Measurements from ENCODE around the gene PRSS53. TPM values are rescaled to one million over a fixed set of nuclear protein-coding genes. Genes with fewer than 3 reads are reported as not detected.

The PRSS53 gene
- total RNA-seq, 4 donors from 2014 or later: 0.41 to 1.3 (median 1.1) TPM

DNA sequence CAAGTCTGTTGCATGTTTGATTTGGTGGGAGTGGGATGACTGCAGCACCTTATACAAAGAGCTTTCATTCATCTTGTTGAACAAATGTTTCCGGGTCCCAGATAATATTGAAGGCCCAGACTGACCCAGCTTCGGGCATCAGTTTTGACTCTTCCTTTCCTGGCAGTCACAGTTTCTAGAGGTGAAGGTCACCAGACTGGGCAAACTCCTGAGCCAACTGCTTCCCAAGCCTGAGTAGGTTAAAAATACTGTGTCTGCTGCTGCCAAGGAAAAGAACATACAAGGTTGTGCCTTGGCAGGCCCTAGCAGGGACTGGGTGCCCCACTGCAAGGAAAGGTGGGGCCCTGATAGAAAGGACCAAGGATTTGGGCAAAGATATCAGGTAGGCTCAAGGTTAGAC is 24.0 kb upstream of the PRSS53 start:
- H3K27ac ChIP-seq: peak overlapping the region; percentile 20 to 86 (median 76)
- H3K4me1 ChIP-seq: peaks cover 24 to 91% (median 32%) of the 10 kb centered on the region in 3 donors
- TF ChIP-seq, protein P1, sequence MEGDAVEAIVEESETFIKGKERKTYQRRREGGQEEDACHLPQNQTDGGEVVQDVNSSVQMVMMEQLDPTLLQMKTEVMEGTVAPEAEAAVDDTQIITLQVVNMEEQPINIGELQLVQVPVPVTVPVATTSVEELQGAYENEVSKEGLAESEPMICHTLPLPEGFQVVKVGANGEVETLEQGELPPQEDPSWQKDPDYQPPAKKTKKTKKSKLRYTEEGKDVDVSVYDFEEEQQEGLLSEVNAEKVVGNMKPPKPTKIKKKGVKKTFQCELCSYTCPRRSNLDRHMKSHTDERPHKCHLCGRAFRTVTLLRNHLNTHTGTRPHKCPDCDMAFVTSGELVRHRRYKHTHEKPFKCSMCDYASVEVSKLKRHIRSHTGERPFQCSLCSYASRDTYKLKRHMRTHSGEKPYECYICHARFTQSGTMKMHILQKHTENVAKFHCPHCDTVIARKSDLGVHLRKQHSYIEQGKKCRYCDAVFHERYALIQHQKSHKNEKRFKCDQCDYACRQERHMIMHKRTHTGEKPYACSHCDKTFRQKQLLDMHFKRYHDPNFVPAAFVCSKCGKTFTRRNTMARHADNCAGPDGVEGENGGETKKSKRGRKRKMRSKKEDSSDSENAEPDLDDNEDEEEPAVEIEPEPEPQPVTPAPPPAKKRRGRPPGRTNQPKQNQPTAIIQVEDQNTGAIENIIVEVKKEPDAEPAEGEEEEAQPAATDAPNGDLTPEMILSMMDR (IDR thresholded peaks at IDR 0.05): no peak
- no peak for TF ChIP-seq POLR2A (IDR thresholded peaks at IDR 0.05)
- no peak for DNase-seq
- peaks cover 17 to 36% (median 22%) of the 10 kb centered on the region in 3 donors for H3K36me3 ChIP-seq
- H3K4me3 ChIP-seq: no peak overlapping the region
- 17 to 49% methylated on average over 2 of the region's 2 CpGs for WGBS, 2 donors
- intact Hi-C loops (cut with DNase I): no loop called here
- no peaks in the 10 kb centered on the region for H3K27me3 ChIP-seq
- H3K9me3 ChIP-seq: no peaks in the 10 kb centered on the region

DNA sequence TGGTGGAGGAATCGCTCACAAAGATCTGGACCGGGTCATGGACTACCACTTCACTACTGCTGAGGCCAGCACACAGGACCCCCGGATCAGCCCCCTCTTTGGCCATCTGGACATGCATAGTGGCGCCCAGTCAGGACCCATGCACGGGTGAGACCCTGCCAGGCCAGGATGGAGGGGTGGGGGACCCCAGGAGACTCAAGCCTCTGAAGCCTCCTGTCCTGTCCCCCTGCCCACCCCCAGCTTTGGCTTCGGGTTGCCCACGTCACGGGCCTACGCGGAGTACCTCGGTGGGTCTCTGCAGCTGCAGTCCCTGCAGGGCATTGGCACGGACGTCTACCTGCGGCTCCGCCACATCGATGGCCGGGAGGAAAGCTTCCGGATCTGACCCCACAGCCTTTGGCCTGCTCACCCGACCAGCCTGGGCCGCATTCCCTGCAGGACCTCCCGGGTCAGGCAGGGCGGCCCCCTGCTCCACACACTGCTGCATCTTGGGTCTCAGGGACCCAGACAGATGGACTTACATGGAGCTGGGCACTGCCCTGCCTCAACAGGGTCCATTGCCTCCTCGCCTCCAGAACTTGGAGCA is 23.2 kb upstream of the PRSS53 start:
- Histone ChIP-seq H3K4me1 (peaks cover 24 to 91% (median 32%) of the 10 kb centered on the region in 3 donors), H3K27ac (peak overlapping the region in 3 of 4 donors; percentile 67 to 86 (median 85))
- intact Hi-C loops (cut with DNase I): no loop called here

DNA sequence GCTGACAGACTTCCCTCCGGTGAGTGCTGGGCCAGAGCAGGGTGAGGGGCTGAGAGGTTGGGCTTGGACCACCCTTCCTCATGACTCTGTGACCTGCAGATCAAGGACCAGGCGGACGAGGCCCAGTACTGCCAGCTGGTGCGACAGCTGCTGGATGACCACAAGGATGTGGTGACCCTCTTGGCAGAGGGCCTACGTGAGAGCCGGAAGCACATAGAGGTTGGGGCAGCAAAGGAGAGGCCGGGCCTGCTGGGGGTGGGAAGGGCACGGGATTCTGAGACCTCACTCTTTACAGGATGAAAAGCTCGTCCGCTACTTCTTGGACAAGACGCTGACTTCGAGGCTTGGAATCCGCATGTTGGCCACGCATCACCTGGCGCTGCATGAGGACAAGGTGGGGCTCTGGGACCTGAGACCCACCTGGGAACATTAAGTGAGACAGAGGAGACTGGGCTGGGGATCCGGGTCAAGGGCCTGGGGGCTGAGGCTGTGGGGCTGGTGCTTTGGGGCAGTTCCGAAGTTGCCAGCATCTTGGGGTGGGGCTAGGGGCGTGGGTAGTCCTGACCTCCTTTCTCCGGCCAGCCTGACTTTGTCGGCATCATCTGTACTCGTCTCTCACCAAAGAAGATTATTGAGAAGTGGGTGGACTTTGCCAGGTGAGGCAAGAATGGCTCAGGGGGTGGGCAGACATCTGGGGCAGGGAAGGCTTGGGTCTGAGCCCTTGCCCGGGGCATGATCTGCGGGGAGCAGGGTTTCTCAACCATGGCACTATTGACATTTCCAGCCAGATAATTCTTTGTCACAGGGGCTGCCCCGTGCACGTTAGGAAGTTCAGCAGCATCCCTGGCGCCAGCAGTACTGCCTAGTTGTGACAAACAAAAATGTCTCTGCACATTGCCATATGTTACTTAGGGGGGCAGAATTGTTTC is 21.6 kb upstream of the PRSS53 start:
- H3K4me3 ChIP-seq: no peak overlapping the region
- peaks cover 17 to 36% (median 22%) of the 10 kb centered on the region in 3 donors for H3K36me3 ChIP-seq
- H3K27me3 ChIP-seq: no peaks in the 10 kb centered on the region
- intact Hi-C loops (cut with DNase I): no loop called here
- H3K9me3 ChIP-seq: no peaks in the 10 kb centered on the region
- no peak for TF ChIP-seq POLR2A (IDR thresholded peaks at IDR 0.05)
- TF ChIP-seq, protein P1 (IDR thresholded peaks at IDR 0.05): no peak
- H3K27ac ChIP-seq: no peak overlapping the region
- no peak for DNase-seq
- H3K4me1 ChIP-seq: peaks cover 19 to 83% (median 33%) of the 10 kb centered on the region in 3 donors
- WGBS, 2 donors: 78 to 86% methylated on average over 1 to 15 of the region's 26 CpGs

More for the DNA sequence above, 23.2 kb upstream of the PRSS53 start:
- H3K36me3 ChIP-seq: peaks cover 17 to 36% (median 22%) of the 10 kb centered on the region in 3 donors
- 67 to 90% methylated on average over 1 to 2 of the region's 23 CpGs for WGBS, 2 donors
- H3K27me3 ChIP-seq: no peaks in the 10 kb centered on the region
- DNase-seq: no peak
- H3K4me3 ChIP-seq: no peak overlapping the region
- TF ChIP-seq, protein P1 (IDR thresholded peaks at IDR 0.05): no peak
- no peak for TF ChIP-seq POLR2A (IDR thresholded peaks at IDR 0.05)
- no peaks in the 10 kb centered on the region for H3K9me3 ChIP-seq

DNA sequence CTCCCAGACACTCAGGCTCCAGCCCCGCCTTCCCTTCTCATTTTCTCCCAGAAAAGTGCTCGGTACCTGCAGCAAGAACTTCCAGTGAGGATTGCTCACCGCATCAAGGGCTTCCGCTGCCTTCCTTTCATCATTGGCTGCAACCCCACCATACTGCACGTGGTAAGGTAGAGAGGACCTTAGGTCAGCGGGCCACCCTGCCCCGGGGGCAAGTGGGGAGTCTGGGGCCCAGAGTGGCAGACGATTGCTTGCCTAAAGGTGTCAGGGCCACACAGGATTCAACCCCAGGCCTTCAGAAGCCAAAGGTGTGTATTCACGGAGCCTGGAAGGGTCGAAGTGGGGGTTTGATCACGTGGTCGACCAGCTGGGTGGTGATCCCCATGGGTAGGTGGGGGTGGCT is 20.9 kb upstream of the PRSS53 start:
- no peak for DNase-seq
- Histone ChIP-seq H3K27ac (no peak overlapping the region), H3K4me3 (peak overlapping the region in 2 of 4 donors; percentile 96 to 100), H3K27me3 (no peaks in the 10 kb centered on the region), H3K4me1 (peaks cover 19 to 79% (median 33%) of the 10 kb centered on the region in 3 donors), H3K9me3 (no peaks in the 10 kb centered on the region), H3K36me3 (peaks cover 17 to 36% (median 22%) of the 10 kb centered on the region in 3 donors)
- TF ChIP-seq, protein P1 (IDR thresholded peaks at IDR 0.05): no peak
- no peak for TF ChIP-seq POLR2A (IDR thresholded peaks at IDR 0.05)
- intact Hi-C loops (cut with DNase I): no loop called here
- WGBS, 2 donors: 82 to 100% methylated on average over 4 of the region's 12 CpGs
